Stimulated activated CD4-positive, alpha-beta T cell treated with anti-CD3 and anti-CD28 coated beads, Interleukin-1b, Interleukin-23, amount 100 ng/mL, for 48 hours (primary cell): ENCODE measurements around the gene POTED.
"Not testable (repeated sequence)": the region's sequence is repeated elsewhere in the genome, so short reads cannot be mapped to it uniquely, and the experiment has no call there.

ENCODE experiments used
- DNase-seq: peaks from one replicate; pipeline ENCODE4 v3.0.0-alpha.2; 2020

The POTED gene

DNA sequence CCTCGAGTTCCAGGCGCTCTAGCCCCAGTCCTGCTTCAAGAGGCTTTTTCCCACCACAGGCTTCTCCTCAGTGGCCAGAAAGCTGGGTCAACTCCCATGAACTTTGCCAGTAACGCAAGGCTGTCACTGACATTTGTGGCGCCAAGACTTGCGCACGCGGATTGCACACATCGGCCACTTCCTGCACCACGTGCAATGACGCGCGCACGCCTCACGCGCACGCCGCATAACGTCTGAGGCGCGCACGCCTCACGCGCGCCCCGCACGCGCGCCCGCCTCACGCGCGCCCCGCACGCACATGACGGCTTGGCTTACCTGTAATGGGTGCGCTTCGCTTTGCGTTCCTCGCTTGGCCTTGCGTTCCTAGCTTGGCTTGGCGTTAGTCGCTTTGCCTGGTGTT lies at the start of gene POTED:
POTED (plus strand) TSS at position 301 of the 400 bp plus-strand sequence. CDS start 452 bp downstream, outside the sequence.
- DNase-seq: not testable (repeated sequence)

DNA sequence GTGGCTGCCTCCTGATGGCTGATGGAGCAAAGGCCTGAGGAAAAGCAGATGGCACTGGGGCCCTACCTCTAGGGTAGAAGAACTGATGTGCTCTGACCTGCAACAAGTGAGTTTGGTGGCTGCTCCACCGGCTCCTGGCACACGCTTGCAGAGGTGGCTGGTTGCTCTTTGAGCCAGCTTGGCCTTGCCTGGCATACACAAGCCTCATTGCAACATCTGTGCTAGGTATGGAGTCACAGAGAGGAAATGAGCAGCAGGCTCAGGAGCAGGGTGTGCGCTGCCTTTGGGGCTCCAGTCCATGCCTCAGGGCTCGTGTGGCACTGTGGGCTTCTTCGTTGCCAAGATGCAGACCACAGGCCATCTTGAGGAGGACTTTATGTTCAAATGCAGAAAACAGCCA lies 40.5 kb downstream of the POTED start:
- DNase-seq: not testable (repeated sequence)

DNA sequence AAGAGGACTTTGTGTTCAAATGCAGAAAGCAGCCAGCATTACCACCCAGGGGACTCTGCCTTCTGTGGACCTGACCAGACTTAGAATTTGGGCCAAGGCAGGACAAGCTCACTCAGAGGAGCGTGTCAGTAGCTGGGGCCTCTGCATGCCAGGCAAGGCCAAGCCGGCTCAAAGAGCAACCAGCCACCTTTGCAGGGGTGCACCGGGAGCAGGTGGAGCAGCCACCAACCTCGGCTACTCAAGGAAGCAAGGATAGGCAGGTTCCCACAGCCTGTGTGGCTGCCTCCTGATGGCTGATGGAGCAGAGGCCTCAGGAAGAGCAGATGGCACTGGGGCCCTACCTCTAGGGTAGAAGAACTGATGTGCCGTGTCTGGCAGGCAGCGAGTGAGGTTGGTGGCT lies 42.2 kb downstream of the POTED start:
- DNase-seq: not testable (repeated sequence)
